HG03520 (cell line): ENCODE results near the gene DNASE1L2.

ENCODE experiments used
- ATAC-seq: cut with Tn5 transposase; IDR thresholded peaks from one replicate; pipeline ENCODE4 v1.9.1; 2021; ENCODE audit warnings: mild to moderate bottlenecking, moderate library complexity; ENCODE audit not compliant: unreplicated experiment

The DNASE1L2 gene

DNA sequence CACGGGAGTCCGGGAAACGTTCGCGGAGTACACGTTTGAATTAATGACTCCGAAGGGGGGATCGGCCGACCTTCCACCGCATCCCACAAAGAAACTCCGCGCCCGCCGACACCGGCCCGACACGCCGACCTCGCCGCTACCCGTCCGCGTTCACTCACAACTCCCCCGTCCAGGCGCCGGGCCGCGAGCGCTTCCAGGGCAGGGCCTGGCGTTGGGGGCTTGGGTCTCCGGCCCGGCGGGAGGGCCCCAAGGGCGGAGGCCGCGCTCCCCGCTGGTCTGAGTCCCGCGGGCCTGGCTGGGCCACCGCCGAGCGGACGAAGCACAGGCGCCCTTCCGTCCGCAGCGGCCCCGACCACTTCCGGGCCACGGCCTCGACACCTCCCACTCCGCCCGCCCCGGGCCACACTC is 31.3 kb downstream of the DNASE1L2 start:
- ATAC-seq, result peak; percentile 49

DNA sequence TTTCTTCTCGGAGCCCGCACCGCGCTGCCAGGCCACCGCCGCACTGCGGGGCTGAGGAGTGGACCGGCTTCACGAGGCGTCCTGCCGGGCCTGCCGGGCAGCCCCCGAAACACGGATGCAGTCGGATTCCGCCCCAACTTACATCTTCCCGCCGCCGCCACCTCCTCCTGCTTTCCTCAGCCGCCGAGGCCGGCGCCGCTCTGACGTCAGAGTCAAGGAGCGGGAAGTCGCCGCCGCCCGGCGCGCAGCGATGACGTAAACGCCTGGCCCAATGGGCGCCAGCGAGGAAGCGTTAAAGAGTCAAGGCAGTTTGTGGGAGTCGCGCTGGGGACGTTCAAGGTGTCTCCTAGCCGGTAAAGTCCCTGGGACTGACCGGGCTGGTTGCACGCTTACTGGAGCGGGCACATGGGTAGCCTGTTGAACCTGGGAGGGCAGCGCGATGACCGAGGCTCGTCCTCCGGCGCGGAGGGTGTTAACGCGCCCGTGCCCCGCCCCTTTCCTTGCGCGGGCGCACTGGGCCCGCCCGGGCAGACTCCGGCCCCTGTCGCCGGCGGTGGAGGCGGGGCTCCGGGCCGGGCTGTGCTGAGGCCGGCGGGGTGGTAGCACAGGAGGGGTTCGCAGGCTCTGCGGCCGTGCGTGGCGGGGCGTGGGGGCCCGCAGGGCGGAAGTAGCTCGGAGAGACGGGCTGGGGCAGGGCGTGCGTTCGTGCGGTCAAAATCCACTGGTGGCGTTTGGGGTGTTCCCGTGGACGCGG is 31.8 kb downstream of the DNASE1L2 start, which contains the start of gene RNPS1:
Gene RNPS1, minus strand, starts transcription at position 214 of the 754 bp plus-strand sequence. CDS start 3,483 bp downstream, outside the sequence.
- ATAC-seq, result peak; percentile 62

DNA sequence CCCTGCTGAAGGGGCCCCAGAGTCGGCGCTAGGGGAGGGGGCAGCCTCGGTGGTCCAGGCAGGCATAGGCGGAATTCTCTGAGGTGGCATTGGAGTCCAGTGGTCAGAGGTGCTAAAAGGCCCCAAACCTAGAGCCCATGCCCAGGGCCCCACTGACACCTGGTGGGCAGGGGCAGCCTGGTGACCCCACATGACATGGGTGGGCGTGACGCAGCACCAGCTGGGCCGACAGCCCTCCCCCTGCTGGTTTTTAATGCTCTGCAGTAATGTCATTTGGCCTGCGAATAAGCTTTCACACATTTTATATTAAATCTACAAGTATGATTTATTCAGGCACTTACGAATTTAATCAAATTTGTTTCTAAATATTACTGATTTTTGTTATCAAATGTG is 33.8 kb downstream of the DNASE1L2 start:
- ATAC-seq, result no peak

DNA sequence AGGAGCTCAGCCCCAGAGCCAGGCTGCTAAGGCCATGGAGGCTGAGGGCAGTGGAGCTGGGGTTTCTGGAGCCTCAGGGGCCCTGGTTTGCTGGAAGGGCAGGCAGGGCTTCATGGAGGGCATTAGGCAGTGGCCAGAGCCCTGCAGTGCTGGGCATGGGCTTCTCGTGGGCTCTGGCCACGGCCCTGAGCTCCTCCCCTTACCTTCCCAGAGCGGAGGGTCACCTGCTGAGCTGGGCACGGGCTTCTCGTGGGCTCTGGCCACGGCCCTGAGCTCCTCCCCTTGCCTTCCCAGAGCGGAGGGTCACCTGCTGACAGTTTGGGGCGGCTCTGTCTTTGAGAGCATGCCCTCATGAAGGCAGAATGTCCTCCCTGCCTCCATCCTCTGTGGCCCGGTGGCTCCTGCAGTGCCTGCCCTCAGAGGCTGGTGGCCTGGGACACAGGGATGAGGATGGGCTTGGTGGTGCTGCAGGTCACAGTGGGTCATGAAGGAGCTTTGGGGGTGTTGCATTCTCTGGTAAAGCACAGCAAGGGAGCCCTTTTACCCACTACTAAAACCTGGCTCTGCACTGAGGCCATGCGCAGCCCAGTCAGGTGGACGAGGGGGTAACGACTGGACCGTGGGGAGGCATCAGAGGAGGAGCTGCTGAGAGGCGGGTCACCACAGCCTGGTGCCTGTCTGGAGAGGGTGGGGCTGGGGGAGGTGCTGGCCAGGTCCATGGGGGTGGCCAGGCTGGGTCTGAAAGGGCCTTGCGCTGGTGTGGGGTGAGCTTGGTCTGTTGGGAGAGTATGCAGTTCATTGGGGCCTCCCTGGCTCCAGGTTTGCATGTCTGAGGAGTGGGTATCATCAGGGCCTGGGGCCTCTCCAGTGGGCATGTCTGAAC is 34.6 kb downstream of the DNASE1L2 start:
- ATAC-seq, result no peak

DNA sequence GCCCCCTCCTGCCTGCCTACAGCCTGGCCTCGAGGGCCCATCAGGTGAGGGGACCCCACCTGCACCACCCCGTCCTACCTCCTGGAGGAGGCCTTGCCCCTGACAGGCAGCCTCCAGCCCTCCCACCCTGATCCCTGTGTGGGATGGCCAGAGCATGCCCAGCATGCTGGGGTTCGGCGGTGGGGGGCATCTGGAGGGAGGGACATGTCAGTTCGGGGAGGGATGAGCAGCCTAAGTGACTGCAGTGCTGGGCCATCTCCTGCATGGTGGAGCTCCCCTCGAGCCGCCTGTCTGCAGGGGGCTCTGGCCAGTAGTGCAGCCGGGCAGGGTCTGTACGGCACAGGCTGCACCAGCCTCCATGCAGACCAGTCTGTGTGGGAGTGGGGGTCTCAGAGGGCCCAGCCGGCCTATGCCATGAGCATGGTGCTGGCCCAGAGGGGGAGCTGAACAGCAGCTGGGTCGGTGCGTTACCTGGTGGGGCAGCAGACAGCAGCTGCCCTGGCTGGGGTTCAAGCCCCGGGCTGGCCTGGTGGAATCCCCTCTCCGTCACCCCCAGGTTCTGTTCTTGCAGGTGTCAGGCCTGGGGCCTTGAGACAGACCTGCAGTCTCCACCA is 35.7 kb downstream of the DNASE1L2 start:
- no peak for ATAC-seq

DNA sequence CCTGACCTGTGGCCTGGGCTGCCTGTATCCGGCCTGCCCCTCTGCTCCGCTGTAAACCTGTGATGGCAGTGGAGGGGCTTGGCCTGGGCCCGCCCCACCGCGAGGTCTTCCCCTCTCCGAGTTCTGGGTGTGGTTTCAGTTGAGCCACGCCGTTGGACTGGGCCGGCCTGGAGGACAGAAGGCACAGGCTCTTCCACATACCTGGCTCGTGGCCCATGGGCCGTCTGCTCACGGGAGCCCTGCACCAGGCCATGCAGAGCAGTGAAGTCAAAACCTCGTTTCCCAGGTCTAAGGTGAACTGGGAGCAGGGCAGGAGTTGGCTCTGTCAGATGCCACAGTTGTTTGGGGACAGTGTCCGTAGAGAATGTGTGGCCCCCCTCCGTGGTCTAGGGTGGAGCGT is 37.2 kb downstream of the DNASE1L2 start:
- no peak for ATAC-seq

DNA sequence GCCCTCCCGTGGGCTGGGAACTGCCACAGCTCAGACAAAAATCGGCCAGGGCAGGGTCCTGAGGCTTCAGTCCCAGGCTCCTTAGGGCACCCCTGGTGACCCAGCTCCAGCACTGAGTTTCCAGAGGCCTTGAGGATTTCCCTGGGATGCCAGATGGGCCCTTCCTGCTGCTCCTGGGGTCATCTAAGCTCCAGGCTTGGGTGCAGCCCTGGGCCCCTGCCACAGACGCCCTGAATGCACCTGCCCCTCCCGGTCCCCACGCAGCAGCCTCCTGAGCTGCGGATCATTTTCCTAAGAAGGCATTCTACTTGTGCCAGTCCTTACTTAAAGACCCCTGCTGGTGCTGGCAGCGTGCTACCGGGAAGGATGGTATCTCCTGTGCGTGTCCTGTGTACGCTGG is 37.7 kb downstream of the DNASE1L2 start:
- no peak for ATAC-seq

DNA sequence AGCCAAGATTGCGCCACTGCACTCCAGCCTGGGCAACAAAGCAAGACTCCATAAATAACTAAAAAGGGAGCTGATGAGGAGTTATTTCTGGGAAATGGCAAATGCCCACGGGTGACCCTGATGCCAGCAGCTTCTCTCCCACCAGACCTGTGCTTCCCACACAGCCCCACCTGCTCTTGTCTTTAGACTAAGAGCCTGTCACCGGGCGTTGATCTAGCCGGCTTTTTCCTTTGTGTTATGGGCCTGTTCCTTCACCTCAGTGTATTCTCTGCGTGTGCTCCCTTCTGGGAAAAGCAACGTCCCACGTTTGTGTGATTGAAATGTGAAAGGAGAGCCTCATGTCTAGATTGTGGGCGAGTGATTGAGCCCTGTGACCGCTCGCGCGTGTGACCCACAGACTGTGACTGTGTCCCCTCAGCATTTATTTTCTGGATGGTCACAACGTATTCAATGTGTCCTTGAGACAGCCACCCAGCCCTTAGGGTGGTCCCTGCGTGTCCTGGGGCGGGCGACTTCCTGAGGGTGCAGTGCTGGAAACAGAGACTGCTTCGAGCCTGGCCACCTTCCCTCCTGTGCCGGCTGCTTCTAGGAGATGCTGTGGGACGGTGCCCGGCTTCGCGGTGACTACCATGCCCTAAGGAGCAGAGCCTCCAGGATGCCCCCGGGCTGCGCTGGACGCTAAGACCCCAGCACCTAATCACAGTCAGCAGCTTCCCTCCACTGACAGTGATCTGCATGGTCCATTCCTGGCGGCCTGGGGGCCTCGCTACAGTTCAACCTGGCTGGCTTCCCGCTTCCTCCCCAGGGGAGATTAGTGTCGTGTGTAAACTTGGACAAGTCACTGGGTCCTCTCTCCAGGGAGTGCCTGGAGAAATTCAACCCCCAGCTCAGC is 39.5 kb downstream of the DNASE1L2 start:
- ATAC-seq, result no peak

DNA sequence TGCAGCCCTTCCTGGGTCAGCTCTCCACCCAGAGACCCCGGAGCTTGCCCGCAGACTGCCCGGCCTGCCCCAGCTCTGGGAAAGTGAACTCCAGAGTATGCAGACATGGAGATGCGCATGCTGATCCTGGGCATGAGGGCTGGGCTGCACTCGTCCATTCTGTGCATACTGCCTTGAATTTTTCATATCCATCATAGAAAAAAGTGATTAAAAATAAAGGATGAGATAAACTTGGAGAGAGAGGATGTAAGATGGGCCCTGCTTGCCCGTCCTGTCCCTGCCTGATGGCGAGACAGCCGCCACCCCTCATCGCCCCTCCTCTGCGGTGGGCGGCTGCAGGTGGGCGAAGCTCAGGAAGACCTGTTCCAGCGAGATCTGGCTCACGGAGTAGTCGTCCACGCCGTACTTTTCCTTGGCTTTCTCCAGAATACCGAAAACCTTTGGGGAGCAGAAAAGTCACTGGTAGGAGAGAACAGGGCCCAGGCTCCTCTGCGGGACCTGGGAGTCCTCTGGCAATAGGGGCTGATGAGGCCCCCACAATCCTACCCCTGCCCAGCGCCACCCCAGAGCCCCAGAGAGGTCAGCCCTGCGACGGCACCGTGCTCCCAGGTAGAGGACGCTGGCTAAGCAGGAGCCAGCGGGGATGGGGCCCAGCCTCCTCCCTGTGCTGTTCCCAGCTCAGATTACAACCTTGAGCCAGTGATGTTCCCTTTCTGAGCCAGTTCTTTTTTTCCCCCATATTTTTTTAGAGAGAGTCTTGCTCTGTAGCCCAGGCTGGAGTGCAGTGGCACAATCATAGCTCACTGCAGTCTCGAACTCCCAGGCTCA is 40.3 kb downstream of the DNASE1L2 start:
- ATAC-seq, result no peak

DNA sequence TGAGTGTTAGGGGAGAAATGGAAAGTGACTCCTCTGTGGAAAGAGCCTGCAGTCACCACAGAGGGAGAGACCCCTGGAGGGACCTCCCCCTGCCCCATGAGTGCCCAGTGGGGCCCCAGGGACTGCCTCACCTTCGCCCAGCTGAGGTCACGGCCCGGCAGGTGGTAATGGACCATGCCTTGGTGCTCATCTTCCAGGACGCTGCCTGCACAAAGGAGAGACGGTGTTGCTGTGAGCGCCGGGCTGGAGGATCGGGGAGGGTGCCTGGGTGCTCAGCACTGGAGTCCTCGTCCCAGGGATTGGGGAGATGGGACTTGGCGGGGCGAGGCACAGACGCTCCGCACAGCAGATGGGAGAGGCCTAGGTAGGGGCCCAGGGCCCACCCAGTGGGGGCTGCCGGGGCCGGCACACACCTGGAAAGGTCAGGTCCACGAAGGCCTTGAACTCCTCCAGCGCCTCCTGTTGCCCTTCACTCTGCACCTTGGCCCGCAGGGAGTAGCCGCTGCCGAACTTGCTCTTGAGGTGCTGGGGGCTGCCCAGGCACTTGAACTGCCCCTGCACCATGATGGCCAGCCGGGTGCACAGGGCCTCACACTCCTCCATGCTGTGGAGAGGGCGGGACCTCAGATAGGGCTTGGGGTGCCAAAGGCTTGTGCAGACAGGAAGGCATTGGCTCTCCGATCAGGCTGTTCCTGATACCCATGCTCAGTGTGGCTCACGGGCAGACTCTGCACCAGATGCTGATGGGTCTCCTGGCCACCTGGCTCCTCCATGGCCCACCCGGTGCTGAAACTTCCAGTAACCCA is 41.4 kb downstream of the DNASE1L2 start:
- no peak for ATAC-seq

DNA sequence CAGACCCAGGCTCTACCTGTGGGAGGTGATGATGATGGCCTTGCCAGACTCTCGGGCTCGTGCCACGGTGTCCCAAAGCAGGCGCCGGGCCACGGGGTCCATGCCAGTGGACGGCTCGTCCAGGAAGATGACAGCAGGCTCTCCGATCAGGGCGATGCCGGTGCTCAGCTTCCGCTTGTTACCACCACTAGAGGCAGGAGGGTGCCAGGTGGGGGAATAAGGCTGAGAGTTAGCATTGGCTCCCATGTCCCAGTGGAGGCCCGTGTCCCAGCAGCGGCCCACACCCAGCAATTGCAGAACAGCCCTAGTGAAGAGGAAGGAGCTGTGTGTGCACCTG is 42.0 kb downstream of the DNASE1L2 start:
- ATAC-seq, result no peak

DNA sequence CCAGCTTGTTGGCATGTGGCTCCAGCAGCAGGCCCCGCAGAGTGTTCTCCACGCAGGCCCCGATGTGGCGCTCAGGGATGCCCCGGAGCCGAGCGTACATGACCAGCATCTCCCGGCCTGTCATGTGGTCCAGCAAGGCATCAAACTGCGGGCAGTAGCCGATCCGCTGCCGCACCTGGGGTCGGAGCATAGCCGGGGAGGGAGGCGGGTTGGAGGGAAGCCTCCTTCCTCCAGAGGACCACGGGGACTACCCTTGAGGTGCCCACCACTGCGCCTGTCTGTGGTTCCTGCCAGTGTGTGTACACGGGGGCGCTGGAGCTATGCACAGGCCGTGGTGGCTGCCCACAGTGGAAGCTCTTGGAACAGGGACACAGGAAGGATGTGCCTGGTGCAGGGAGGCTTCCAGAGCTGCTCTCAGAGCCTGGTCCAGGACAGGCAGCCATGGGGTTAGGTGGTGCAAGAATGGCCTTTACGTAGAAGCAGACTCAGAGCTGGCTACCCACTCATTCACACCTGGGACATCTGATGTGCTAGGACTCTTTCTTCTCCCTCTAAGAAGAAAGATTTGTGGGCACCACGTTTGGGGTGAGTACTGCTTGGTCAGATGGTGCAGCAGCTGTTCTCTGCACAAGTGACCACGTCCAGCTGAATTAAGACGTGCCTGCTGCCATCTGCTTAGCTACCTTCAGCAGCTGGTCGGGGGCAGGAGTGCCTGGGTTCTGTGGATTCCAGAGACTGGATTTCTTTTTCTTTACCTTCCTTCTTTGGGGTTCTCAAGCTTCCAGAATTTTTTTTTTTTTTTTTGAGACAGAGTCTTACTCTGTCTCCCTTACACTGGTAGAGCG is 42.9 kb downstream of the DNASE1L2 start:
- ATAC-seq, result no peak

DNA sequence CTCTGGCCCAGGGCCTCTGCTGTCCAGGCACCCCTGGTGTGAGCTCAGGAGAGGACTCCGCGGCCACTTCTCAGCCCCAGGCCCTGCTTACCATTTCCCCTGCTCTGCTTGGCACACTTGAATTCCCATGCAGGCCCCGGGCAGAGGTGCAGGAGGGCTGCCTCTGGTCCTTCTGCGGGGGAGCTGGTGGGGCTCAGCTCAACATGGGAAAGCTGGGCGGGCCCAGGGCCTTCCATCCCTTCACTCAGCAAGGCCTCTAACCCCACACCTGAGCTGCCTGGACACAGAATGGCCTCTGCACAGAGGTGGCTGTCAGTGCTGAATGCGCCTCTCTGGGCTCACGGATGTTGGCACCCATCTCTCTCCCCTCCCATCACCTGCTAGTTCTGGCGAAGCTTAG is 44.2 kb downstream of the DNASE1L2 start:
- no peak for ATAC-seq

DNA sequence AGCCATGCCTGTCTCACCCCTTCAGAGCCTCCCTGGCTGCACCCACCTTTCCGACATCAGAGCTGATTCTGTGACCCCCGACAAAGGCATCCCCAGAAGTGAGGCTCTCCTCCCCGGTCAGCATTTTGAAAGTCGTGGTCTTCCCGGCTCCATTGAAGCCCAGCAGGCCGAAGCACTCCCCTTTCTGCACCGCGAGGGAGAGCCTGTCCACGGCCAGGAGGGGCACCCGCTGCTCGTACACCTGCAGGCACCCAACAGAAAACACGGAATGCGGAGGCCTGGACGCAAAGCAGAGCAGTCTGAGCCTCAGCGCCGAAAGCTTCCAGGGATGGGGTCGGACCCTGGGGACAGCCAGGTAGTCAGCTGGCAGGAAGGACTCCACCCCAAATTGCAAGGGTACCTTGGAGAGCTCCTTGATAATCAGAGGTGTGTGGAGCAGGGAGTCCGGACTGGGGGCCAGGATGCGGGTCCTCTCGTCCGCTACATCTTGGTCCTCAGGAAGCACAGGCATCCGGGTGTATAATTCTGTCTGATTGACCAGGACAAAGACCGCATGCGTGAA is 44.8 kb downstream of the DNASE1L2 start:
- ATAC-seq, result no peak

DNA sequence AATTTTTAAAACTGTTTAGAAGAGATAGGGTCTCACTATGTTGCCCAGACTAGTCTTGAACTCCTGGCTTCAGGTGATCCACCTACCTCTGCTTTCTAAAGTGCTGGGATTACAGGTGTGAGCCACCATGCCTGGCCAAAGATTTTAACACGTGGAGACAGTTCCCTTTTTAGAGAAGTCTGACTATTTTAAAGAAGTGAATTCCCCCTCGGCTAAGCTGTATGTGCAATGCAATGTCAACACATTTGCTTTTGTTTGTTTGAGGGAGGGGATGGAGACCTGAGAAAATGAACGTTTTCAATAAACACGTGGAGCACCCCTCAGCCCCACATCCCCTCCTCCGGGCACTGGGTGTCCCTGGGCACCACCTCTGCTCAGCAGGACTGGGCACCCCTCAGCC is 46.0 kb downstream of the DNASE1L2 start:
- ATAC-seq, result no peak

DNA sequence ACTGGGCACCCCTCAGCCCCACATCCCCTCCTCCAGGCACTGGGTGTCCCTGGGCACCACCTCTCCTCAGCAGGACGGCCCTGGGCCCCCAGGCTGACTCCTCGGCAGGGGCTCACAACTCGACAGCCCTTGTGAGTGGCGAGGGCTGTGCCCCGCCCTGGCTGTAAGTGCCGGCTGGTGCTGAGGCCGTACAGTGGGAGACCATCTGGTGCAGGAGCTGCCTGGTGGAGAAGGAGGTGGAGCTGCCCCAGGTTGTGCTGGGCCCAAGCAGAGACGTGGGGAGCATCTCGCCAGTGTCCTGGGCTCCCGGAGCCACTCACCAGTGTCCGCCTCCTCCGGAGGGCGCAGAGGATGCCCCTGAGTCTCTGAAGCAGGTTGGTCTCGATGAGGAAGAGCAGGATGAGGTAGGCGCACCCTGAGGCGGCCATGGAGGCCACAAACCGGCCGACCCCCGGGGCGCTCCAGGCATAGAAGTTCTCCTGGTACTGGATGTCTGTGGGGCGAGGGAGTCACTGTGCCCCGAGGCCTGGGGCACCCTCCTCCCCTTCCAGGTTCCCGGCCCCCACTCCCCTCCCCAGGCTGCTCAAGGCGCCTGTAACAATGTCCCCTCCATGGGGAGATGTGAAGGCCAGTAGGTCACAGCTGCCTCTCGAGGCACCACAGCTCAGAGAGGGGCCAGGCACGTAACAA is 46.8 kb downstream of the DNASE1L2 start:
- no peak for ATAC-seq
